GM19455 (cell line): ENCODE results near the gene ATXN7L3.
"Not testable (repeated sequence)": the region's sequence is repeated elsewhere in the genome, so short reads cannot be mapped to it uniquely, and the experiment has no call there.

Experiments used
- ATAC-seq: cut with Tn5 transposase; IDR thresholded peaks from one replicate; pipeline ENCODE4 v1.9.1; 2021; ENCODE audit not compliant: unreplicated experiment

The ATXN7L3 gene

DNA sequence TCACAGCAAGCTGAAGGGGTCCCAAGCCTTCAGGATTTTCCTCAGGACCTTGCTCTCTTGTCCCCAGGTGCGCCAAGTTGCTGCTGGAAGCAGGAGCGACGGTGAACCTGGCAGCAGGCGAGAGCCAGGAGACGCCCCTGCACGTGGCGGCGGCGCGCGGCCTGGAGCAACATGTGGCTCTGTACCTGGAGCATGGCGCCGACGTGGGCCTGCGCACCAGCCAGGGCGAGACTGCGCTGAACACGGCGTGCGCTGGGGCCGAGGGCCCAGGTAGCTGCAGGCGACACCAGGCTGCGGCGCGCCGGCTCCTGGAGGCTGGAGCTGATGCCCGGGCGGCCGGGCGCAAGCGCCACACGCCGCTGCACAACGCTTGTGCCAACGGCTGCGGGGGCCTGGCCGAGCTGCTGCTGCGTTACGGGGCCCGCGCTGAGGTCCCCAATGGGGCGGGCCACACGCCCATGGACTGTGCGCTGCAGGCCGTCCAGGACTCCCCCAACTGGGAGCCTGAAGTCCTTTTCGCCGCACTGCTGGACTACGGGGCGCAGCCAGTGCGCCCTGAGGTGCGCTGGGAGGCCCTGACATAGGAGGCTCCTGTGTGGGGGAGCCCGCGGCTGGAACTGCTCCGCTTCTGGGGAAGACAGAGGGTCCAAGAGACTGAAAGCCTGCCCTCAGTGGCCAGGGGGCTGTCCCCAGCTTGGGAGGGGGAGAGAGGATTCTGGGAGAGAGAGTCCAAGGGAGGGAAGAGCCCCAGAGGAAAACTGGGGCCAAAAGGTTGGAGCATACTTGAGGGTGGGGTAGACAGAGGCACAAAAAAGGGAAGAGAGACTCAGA, 22.8 kb downstream of the ATXN7L3 start:
- ATAC-seq = no peak

DNA sequence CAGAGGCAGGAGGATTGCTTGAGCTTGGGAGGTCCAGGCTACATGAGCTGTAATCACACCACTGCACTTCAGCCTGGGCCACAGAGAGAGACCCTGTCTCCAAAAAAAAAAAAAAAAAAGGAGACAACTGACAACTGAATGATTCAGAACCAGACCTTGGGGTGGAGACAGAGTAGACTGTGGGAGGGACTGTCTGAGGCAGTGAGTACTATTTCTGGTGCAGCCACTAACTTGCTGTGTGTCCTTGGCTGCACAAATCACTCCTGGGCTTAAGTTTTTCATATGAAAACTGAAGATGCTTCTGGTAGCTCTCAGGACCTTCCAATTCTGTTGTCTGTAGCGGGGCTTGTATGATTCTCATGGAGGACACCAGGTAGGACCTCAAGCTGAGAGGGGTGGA, 23.4 kb downstream of the ATXN7L3 start:
- no peak for ATAC-seq

- ATAC-seq = no peak
Measured at GRCh38 chr17:44174427-44174826, 25.3 kb downstream of the ATXN7L3 start.

DNA sequence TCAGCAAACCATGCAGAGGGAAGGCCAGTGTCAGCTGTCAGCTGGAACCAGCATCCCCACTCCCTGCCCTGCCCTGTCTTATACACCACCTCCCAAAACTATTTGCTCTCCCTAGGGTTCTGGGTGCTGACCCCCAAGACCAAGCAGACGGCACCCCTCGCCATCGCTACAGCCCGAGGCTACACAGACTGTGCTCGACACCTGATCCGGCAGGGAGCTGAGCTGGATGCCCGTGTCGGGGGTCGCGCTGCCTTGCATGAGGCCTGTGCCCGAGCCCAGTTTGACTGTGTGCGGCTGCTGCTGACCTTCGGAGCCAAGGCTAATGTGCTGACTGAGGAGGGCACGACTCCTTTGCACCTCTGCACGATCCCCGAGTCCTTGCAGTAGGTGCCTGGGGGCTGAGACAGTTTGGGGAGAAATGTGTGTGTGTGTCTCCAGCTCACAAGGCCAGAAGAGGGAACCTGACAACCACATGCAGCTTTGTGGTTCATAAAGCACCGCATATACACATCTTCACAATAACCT, 27.7 kb downstream of the ATXN7L3 start:
- ATAC-seq = no peak

- ATAC-seq = no peak
Measured at GRCh38 chr17:44170499-44171201, 29.0 kb downstream of the ATXN7L3 start, which contains the start of gene ASB16. Gene ASB16, plus strand, starts transcription at chr17:44170704. Its CDS starts 86 bp downstream, at chr17:44170790.

DNA sequence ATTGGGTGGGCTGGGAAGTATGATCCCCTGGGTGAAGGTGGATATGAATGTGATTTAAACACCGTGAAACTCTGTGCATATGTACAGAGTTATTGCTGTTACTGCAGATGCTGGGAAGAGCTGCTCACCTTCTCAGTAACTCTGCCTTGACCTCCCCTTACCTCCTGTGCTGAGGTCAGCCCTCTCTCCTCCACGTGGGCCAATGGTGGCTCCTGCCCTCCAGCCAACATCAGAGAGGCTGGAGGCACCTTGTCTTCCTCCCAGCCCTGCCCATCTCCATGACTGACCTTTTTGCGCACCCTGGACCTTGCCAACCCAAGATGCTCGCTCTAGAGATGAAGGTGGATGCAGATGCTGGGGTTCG, 29.6 kb downstream of the ATXN7L3 start:
- ATAC-seq = no peak

GRCh38 chr17:44167181-44167861, 32.4 kb downstream of the ATXN7L3 start:
- ATAC-seq = no peak

DNA sequence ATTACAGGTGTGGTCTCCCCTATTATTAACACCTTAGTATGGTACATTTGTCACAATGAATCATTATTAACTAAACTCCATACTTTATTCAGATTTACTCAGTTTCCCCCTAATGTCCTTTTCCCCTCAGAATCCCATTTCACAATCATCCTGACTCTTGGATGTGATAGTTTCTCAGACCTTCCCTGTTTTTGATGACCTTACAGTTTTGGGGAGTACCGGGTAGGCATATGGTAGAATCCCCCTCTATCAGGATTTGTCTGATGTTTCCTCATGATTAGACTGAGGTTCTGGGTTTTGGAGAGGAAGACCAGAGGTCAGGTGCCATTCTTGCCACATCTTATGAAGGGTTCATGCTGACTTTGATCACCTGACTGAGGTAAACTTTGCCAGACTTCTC, 35.2 kb downstream of the ATXN7L3 start:
- ATAC-seq = no peak

- no peak for ATAC-seq
Measured at GRCh38 chr17:44159519-44160210, 40.0 kb downstream of the ATXN7L3 start.

- no peak for ATAC-seq
Measured at GRCh38 chr17:44155488-44155887, 44.2 kb downstream of the ATXN7L3 start.

DNA sequence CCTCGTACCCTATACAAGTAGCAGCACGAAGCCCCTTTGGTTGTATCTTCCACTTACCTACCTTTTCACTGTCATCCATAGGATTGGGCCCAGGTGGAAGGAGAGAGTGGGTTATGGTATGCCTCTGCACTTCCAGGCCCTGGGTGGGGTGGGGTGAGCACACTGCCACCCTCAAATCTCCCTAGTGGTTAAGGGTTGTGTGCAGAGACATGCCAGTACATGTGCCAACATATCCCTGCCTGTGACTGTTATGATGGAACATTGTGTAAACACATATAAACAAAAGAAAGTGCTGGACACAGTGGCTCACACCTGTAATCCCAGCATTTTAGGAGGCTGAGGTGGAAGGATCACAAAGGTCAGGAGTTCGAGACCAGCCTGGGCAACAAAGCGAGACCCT, 46.8 kb downstream of the ATXN7L3 start:
- no peak for ATAC-seq

GRCh38 chr17:44149750-44150329, 49.8 kb downstream of the ATXN7L3 start:
- no peak for ATAC-seq

DNA sequence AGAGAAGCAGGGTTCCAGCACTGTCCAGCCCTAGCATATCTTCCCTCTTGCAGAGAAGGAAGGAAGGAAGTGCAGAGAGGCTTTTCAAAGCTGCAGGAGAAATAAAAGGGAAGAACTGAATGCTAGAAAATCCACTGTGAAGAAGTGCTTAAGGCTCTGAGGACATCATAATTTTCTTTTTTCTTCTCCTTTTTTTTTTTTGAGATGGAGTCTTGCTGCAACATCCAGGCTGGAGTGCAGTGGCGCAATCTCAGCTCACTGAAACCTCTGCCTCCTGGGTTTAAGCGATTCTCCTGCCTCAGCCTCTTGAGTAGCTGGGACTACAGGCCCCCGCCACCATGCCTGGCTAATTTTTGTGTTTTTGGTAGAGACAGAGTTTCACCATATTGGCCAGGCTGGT, 50.6 kb downstream of the ATXN7L3 start:
- ATAC-seq = not testable (repeated sequence)

DNA sequence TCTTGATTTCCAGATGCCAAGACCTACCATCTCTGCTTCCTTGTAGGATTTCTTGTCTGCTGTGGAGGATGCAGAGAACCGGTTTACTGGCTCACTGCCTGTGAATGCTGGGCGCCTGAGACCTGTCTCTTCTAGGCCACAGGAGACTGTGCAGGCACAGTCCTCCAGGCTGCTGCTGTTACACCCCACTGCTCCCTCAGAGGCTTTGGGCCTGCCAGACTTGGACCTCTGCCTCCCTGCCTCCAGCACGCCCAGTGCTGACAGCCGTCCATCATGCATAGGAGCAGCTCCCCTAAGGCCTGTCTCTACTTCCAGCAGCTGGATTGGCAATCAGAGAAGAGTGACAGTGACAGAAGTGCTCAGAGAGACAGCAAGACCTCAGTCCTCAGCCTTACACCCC, 51.9 kb downstream of the ATXN7L3 start:
- no peak for ATAC-seq

DNA sequence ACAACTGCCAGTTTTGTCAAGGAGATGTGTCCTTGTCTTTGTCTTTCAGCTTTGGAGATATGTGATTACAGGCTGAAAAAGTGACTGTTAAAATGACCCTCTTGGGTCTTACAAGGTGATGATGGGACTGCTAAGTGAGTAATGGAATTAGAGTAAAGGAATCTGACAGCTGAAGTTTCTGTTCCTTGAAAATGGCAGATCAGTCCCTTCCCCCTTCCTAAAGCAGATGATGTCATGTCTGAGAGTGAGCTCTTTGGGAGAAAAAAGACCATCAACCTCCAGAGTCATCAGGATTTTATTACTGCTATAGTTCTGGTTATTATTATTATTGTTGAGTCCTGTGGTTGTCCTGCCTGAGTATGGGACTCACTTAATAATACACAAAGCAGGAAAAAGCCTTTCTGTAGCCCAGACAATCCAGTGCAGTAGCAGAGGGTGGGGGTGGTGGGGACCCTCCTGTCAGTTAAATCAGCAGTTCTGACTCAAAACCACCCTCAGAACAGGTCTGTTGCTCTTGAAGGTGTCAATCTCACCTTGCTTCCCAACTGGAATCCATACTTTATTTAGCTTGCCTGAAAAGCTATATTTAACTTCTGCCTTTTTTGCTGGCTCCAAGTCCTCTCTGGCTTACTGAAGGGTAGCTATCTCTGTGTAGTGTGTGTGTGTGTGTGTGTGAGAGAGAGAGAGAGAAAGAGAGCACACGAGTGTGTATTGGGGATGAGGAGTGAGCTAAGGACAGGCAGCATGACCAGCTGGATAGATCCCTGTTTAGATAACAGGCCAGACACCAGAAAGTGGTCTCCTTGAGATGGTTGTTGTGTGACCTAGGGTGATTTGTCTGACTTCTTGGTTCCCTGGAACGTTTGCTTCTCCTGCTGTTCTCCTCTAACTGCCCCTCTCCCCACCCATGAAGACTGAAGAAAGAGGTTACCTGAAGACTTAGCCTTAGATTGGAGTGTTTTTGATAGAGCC, 53.0 kb downstream of the ATXN7L3 start:
- no peak for ATAC-seq

- ATAC-seq = no peak
Measured at GRCh38 chr17:44144966-44145739, 54.5 kb downstream of the ATXN7L3 start.

DNA sequence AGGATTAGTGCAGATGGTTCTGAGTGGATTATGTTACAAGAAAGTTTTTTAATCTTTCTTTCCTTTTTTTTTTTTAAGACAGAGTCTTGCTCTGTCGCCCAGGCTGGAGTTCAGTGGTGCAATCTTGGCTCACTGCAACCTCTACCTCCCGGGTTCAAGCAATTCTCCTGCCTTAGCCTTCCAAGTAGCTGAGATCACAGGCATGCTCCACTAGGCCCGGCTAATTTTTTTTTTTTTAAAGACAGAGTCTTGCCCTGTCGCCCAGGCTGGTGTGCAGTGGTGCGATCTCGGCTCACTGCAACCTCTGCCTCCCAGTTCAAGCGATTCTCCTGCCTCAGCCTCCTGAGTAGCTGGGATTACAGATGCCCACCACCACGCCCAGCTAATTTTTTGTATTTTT, 55.8 kb downstream of the ATXN7L3 start:
- not testable (repeated sequence) for ATAC-seq
